Neural cell (in vitro differentiated cells): ENCODE results near the gene NCR2. TPM values are rescaled to one million over a fixed set of nuclear protein-coding genes. Genes with fewer than 3 reads are reported as not detected.

ENCODE experiments used
- H2AFZ ChIP-seq: fragments of 200-600, 300-800 bp; sonication (generic), shearing (Covaris generic); 2 replicates; pipeline ENCODE4 v1.6.0; 2014; ENCODE audit warnings: low read depth, mild to moderate bottlenecking, antibody characterized with exemption, low read length, moderate library complexity
- H3F3A ChIP-seq: fragments of 200-600 bp; shearing (Covaris generic); 2 replicates; pipeline ENCODE4 v1.6.1; 2016; ENCODE audit warnings: mild to moderate bottlenecking, moderate library complexity, mixed read lengths, antibody characterized with exemption, low read length; ENCODE audit not compliant: insufficient read depth, poor library complexity, severe bottlenecking
- H3K27ac ChIP-seq: fragments of 200-600, 300-800 bp; sonication (generic), shearing (Covaris generic); 2 replicates; pipeline ENCODE4 v1.5.1; 2014; ENCODE audit warnings: mild to moderate bottlenecking, low read length, moderate library complexity
- H3K27me3 ChIP-seq: fragments of 300-800, 200-600 bp; sonication (generic), shearing (Covaris generic); 2 replicates; pipeline ENCODE4 v1.6.0; 2014; ENCODE audit warnings: mild to moderate bottlenecking, low read depth, low read length, moderate library complexity; ENCODE audit not compliant: insufficient read depth
- H3K36me3 ChIP-seq: fragments of 300-800, 200-600 bp; sonication (generic), shearing (Covaris generic); 2 replicates; pipeline ENCODE4 v1.5.1; 2014; ENCODE audit warnings: mild to moderate bottlenecking, antibody characterized with exemption, low read length, moderate library complexity; ENCODE audit not compliant: insufficient read depth
- H3K4me2 ChIP-seq: fragments of 300-800, 200-600 bp; sonication (generic), shearing (Covaris generic); 2 replicates; pipeline ENCODE4 v1.6.0; 2014; ENCODE audit warnings: mild to moderate bottlenecking, low read length
- H3K4me3 ChIP-seq: fragments of 300-800, 200-600 bp; sonication (generic), shearing (Covaris generic); 2 replicates; pipeline ENCODE4 v1.5.1; 2014; ENCODE audit warnings: mild to moderate bottlenecking, low read length, moderate library complexity
- H3K79me2 ChIP-seq: fragments of 200-600 bp; shearing (Covaris generic); replicated peaks from 2 replicates; pipeline ENCODE4 v1.6.0; 2014; ENCODE audit warnings: mild to moderate bottlenecking, low read length, moderate library complexity; ENCODE audit not compliant: insufficient read depth
- H3K9ac ChIP-seq: fragments of 300-800, 200-600 bp; sonication (generic), shearing (Covaris generic); 2 replicates; pipeline ENCODE4 v1.6.1; 2016; ENCODE audit warnings: mild to moderate bottlenecking, low read length, mixed read lengths
- H3K9me2 ChIP-seq: fragments of 200-600 bp; shearing (Covaris generic); 2 replicates; pipeline ENCODE4 v1.6.1; 2016; ENCODE audit warnings: mild to moderate bottlenecking, low read length, mixed read lengths; ENCODE audit not compliant: insufficient read depth
- H3K9me3 ChIP-seq: fragments of 200-600, 300-800 bp; sonication (generic), shearing (Covaris generic); 2 replicates; pipeline ENCODE4 v1.6.1; 2016; ENCODE audit warnings: mild to moderate bottlenecking, mixed run types, low read length, moderate library complexity, mixed read lengths
- H4K20me1 ChIP-seq: fragments of 200-600 bp; shearing (Covaris generic); 2 replicates; pipeline ENCODE4 v1.6.1; 2016; ENCODE audit warnings: mild to moderate bottlenecking, mixed run types; ENCODE audit not compliant: insufficient read depth
- CTCF ChIP-seq: fragments of 450-650 bp; IDR thresholded peaks from 2 replicates; pipeline ENCODE4 v1.5.1; 2014; ENCODE audit warnings: antibody characterized with exemption, mild to moderate bottlenecking, moderate library complexity; ENCODE audit not compliant: poor library complexity, severe bottlenecking
- EP300 ChIP-seq: fragments of 450-650 bp; conservative IDR thresholded peaks from 2 replicates; pipeline ENCODE4 v1.6.1; 2014; ENCODE audit warnings: antibody characterized with exemption, mild to moderate bottlenecking, moderate library complexity; ENCODE audit not compliant: poor library complexity, severe bottlenecking
- EZH2 ChIP-seq: fragments of 200-600, 300-800 bp; shearing (Covaris generic), sonication (generic); IDR thresholded peaks from 2 replicates; pipeline ENCODE4 v1.6.1; 2014; ENCODE audit warnings: antibody characterized with exemption, low read length, borderline replicate concordance, mild to moderate bottlenecking; ENCODE audit not compliant: insufficient read depth, poor library complexity, severe bottlenecking
- MXI1 ChIP-seq: fragments of 450-650 bp; conservative IDR thresholded peaks from 2 replicates; pipeline ENCODE4 v1.6.1; 2014; ENCODE audit warnings: antibody characterized with exemption, mild to moderate bottlenecking; ENCODE audit not compliant: poor library complexity, severe bottlenecking
- POLR2AphosphoS5 ChIP-seq: IDR thresholded peaks from 2 replicates; pipeline ENCODE4 v1.6.1; 2012
- RAD21 ChIP-seq: fragments of 450-650 bp; conservative IDR thresholded peaks from 2 replicates; pipeline ENCODE4 v1.6.1; 2014; ENCODE audit warnings: antibody characterized with exemption, mild to moderate bottlenecking, moderate library complexity
- REST ChIP-seq: IDR thresholded peaks from 2 replicates; pipeline ENCODE4 v1.6.1; 2012; ENCODE audit warnings: borderline replicate concordance
- SMC3 ChIP-seq: fragments of 450-650 bp; conservative IDR thresholded peaks from 2 replicates; pipeline ENCODE4 v1.6.1; 2014; ENCODE audit warnings: antibody characterized with exemption, mild to moderate bottlenecking, moderate library complexity; ENCODE audit not compliant: poor library complexity
- TAF1 ChIP-seq: IDR thresholded peaks from 2 replicates; pipeline ENCODE4 v1.6.1; 2012; ENCODE audit warnings: low read depth
- polyA plus RNA-seq: library from polyadenylated mRNA; depleted of rRNA; stranded (reverse); fragments of >200 nt; gene quantifications from 2 replicates; pipeline ENCODE4 v1.2.3, GENCODE V29; 2014

NCR2 gene
- polyA plus RNA-seq, 1 donor from 2014 or later: not detected

- no peaks in the 10 kb centered on the region for H3F3A ChIP-seq
- H3K36me3 ChIP-seq: no peaks in the 10 kb centered on the region
- no peak overlapping the region for H2AFZ ChIP-seq
- no peak overlapping the region for H3K27ac ChIP-seq
- H3K79me2 ChIP-seq: no peaks in the 10 kb centered on the region
- no peak for TF ChIP-seq EP300
- TF ChIP-seq REST: no peak
- no peak for TF ChIP-seq CTCF
- no peak for TF ChIP-seq RAD21
- no peak for TF ChIP-seq POLR2AphosphoS5
- no peak for TF ChIP-seq SMC3
- TF ChIP-seq TAF1: no peak
- TF ChIP-seq EZH2: no peak
- no peak for TF ChIP-seq MXI1
- no peaks in the 10 kb centered on the region for H3K27me3 ChIP-seq
- H3K4me3 ChIP-seq: no peak overlapping the region
- no peak overlapping the region for H3K4me2 ChIP-seq
- H4K20me1 ChIP-seq: no peaks in the 10 kb centered on the region
- H3K9me2 ChIP-seq: no peaks in the 10 kb centered on the region
- peaks cover 4% of the 10 kb centered on the region for H3K9me3 ChIP-seq
- H3K9ac ChIP-seq: no peak overlapping the region
Measured at GRCh38 chr6:41353333-41353732, 17.9 kb downstream of the NCR2 start.

- Histone ChIP-seq H3K36me3 (no peaks in the 10 kb centered on the region), H2AFZ (no peak overlapping the region), H3K27ac (no peak overlapping the region), H3K9ac (no peak overlapping the region), H3K4me3 (no peak overlapping the region), H3K79me2 (no peaks in the 10 kb centered on the region), H3F3A (no peaks in the 10 kb centered on the region), H4K20me1 (no peaks in the 10 kb centered on the region), H3K4me2 (no peak overlapping the region), H3K9me2 (no peaks in the 10 kb centered on the region), H3K9me3 (peaks cover 12% of the 10 kb centered on the region), H3K27me3 (no peaks in the 10 kb centered on the region)
- TF ChIP-seq RAD21 (no peak), REST (no peak), CTCF (no peak), TAF1 (no peak), SMC3 (no peak), POLR2AphosphoS5 (no peak), MXI1 (no peak), EZH2 (no peak), EP300 (no peak)
Measured at GRCh38 chr6:41355952-41356351, 20.5 kb downstream of the NCR2 start.
